ACC112 (cell line): ENCODE results near the gene ME3.
"Not testable (repeated sequence)": the region's sequence is repeated elsewhere in the genome, so short reads cannot be mapped to it uniquely, and the experiment has no call there.

Source experiments
- H2AFZ ChIP-seq: fragments of 200-600 bp; sonication (generic); one replicate; pipeline ENCODE4 v1.6.0; 2017; ENCODE audit warnings: antibody characterized with exemption, low read length; ENCODE audit not compliant: unreplicated experiment
- H3K27ac ChIP-seq: fragments of 200-600 bp; sonication (generic); 2 replicates; pipeline ENCODE4 v1.5.1; 2014; ENCODE audit warnings: low read depth, mild to moderate bottlenecking, antibody characterized with exemption, low read length, moderate library complexity
- H3K27me3 ChIP-seq: fragments of 200-600 bp; sonication (generic); 2 replicates; pipeline ENCODE4 v1.6.1; 2014; ENCODE audit warnings: mild to moderate bottlenecking, antibody characterized with exemption, low read length, moderate library complexity, mixed read lengths; ENCODE audit not compliant: insufficient read depth
- H3K36me3 ChIP-seq: fragments of 200-600 bp; sonication (generic); 2 replicates; pipeline ENCODE4 v1.6.1; 2016; ENCODE audit warnings: mild to moderate bottlenecking, antibody characterized with exemption, low read length, moderate library complexity, mixed read lengths; ENCODE audit not compliant: insufficient read depth
- H3K4me1 ChIP-seq: fragments of 200-600 bp; sonication (generic); one replicate; pipeline ENCODE4 v1.6.1; 2016; ENCODE audit warnings: low read length, mixed read lengths; ENCODE audit not compliant: insufficient read depth, unreplicated experiment, control insufficient read depth
- H3K4me3 ChIP-seq: fragments of 200-600 bp; sonication (generic); 2 replicates; pipeline ENCODE4 v1.5.1; 2014; ENCODE audit warnings: mild to moderate bottlenecking, low read depth, low read length
- H3K79me2 ChIP-seq: fragments of 200-600 bp; sonication (generic); one replicate; pipeline ENCODE4 v1.6.0; 2016; ENCODE audit warnings: low read length; ENCODE audit not compliant: control insufficient read depth, unreplicated experiment, insufficient read depth

The ME3 gene

DNA sequence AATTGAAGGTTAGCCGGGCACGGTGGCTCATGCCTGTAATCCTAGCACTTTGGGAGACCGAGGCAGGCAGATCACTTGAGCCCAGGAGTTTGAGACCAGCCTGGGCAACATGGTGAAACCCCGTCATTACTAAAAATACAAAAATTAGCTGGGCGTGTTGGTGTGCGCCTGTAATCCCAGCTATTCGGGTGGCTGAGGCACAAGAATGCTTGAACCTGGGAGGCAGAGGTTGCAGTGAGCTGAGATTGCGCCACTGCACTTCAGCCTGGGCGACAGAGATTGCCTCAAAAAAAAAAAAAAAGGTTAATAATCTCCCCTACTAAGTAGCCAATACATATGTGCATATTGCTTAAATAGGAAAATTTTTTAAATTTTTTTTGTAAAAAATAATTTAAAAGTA is 255.5 kb downstream of the ME3 start:
- H3K27ac ChIP-seq, H2AFZ ChIP-seq, H3K79me2 ChIP-seq, H3K36me3 ChIP-seq, H3K27me3 ChIP-seq, H3K4me3 ChIP-seq: not testable (repeated sequence)
- H3K4me1 ChIP-seq = peaks cover 15% of the 10 kb centered on the region

DNA sequence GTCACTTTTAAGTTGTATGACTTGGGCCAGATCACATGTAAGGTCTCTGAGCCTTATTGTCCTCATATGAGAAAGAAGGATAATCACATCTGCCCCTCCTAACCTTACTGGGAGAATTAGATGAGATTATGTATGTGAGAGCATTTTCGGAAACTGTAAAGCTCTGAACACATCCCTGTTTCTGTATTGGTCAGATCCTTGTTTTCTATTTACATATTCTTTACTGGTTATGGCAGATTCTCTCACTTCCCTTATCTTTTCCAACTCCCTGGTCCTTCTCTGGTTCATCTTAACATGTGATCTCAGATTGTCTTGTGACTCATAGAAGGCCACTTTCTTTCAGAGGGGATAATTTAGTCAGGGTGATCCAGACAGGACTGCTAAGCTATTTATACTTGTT is 255.9 kb downstream of the ME3 start:
- Histone ChIP-seq H2AFZ (no peak overlapping the region), H3K79me2 (no peaks in the 10 kb centered on the region), H3K4me3 (no peak overlapping the region), H3K4me1 (peaks cover 15% of the 10 kb centered on the region), H3K36me3 (no peaks in the 10 kb centered on the region), H3K27me3 (no peaks in the 10 kb centered on the region), H3K27ac (no peak overlapping the region)

DNA sequence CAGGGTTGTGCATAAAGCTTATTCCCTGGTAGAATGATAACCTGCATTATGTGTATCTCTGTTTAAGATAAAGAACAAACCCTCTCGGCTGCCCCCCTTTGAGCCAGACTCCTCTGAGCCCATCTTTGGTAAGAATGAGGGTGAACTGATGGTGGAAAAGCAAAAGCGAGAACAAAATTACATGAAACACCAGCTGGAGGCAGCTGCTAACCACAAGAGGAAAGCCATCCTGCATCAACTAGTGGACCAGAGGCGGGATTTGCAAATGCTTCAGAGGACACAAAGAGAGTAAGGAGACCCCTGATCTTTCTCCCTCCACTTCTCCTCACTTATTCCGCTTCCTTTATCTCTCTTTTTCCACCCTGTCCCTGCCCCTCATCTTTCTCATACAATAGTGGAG is 257.4 kb downstream of the ME3 start:
- Histone ChIP-seq H3K27ac (no peak overlapping the region), H3K27me3 (no peaks in the 10 kb centered on the region), H3K79me2 (no peaks in the 10 kb centered on the region), H3K4me1 (peaks cover 15% of the 10 kb centered on the region), H2AFZ (no peak overlapping the region), H3K4me3 (no peak overlapping the region), H3K36me3 (no peaks in the 10 kb centered on the region)

DNA sequence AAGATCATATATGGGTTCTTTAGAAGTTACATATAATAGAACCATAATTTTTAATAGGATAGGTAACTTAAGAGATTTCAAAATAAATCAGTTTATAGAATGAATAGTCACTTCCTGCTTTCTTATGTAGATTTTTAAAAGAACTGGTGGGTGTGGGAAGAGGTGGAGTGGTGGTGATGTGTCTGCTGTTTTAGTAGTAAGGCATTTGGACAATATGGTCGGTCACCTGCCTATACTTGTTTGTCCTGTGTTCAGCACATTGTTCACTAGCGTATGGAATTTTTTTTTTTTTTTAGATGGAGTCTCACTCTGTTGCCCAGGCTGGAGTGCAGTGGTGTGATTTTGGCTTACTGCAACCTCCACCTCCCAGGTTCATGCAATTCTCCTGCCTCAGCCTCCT is 258.4 kb downstream of the ME3 start:
- no peak overlapping the region for H3K4me3 ChIP-seq
- no peak overlapping the region for H3K27ac ChIP-seq
- no peak overlapping the region for H2AFZ ChIP-seq
- no peaks in the 10 kb centered on the region for H3K27me3 ChIP-seq
- H3K36me3 ChIP-seq = no peaks in the 10 kb centered on the region
- peaks cover 13% of the 10 kb centered on the region for H3K4me1 ChIP-seq
- H3K79me2 ChIP-seq = no peaks in the 10 kb centered on the region

DNA sequence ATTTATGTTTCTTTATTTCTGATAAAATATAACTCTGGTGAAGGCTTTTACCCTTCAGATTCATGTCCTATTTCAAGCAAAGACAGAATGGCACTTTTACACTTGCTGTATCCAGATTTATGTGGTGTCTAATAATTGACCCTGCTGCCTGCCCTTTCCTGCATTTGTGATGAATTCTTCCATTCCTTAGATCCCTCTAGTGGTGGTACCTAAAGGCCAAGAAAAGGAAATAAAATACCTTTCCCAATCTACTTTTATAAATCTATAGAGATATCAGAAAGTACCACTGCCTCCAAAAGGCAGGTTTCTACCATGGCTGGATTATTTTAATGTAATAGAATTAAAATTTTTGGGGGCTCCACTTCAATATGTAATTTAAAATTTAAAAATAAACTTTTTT is 263.6 kb downstream of the ME3 start:
- H3K4me1 ChIP-seq = no peaks in the 10 kb centered on the region

DNA sequence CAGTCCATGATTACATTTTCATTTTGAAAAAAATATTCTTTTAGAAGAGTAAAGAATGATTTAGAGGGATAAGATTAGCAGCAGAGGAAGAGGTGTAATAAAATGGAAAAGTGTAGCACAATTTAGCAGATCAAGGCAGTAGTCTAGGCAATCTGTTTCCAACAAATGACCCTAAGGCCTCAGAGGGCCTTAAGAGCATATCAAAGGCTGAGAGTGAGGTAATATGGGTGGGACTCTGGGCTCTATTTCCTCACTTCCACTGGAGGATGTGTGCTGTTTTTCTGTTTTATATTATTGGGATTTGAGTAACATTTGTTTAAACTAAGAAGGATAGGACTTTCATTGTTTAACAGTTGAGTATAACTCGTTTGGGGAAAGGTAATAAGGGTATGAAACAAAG is 269.0 kb downstream of the ME3 start:
- H3K4me1 ChIP-seq = no peaks in the 10 kb centered on the region
- H2AFZ ChIP-seq = no peak overlapping the region
- no peaks in the 10 kb centered on the region for H3K36me3 ChIP-seq
- no peak overlapping the region for H3K27ac ChIP-seq
- no peak overlapping the region for H3K4me3 ChIP-seq
- no peaks in the 10 kb centered on the region for H3K27me3 ChIP-seq
- H3K79me2 ChIP-seq = no peaks in the 10 kb centered on the region

More for the DNA sequence above, 263.6 kb downstream of the ME3 start:
- Histone ChIP-seq H3K4me3 (no peak overlapping the region), H3K36me3 (no peaks in the 10 kb centered on the region), H2AFZ (no peak overlapping the region), H3K27me3 (no peaks in the 10 kb centered on the region), H3K27ac (no peak overlapping the region), H3K79me2 (no peaks in the 10 kb centered on the region)

DNA sequence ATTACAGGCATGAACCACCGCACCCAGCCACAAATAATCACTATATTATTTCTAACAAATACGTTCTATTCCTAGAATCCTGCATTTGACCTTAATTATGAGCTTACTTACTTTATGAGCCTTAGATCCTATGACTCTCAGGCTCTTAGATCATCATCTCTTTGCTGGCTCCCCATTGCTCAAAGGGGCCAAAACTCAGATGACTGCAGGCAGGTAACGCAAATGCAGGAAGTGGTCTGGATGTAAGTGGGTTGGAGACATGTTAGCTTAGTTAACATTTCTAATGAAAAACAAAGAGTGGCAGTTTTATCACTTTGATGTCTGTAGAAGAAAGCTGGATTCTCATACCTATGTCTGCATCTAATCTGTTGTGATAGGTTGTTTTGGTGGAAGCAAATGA is 274.3 kb downstream of the ME3 start:
- no peak overlapping the region for H3K27ac ChIP-seq
- H3K4me3 ChIP-seq = no peak overlapping the region

DNA sequence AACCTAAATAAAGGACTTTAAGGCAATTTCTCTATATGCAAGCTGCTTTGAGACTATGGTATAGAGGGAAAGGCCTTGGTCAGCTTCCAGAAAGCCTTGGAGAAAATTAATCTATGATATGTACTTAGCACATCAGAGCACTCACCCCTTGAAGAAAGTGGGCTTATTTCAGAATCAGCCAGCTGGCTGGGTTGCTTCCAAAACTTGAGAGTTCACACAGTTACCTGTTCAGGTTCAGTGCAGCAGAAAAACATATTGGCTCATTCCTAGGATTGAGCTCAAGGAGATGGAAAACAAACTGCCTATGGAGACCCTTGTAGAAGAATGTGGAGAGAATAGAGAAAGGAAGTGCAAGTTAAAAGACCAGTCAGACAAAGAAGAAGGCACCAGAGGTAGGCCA is 275.1 kb downstream of the ME3 start:
- Histone ChIP-seq H3K27me3 (no peaks in the 10 kb centered on the region), H3K27ac (no peak overlapping the region), H3K36me3 (no peaks in the 10 kb centered on the region), H3K79me2 (no peaks in the 10 kb centered on the region), H3K4me3 (no peak overlapping the region), H3K4me1 (peaks cover 17% of the 10 kb centered on the region), H2AFZ (no peak overlapping the region)

More for the DNA sequence above, 274.3 kb downstream of the ME3 start:
- Histone ChIP-seq H2AFZ (no peak overlapping the region), H3K36me3 (no peaks in the 10 kb centered on the region), H3K79me2 (no peaks in the 10 kb centered on the region), H3K4me1 (peaks cover 17% of the 10 kb centered on the region), H3K27me3 (no peaks in the 10 kb centered on the region)

DNA sequence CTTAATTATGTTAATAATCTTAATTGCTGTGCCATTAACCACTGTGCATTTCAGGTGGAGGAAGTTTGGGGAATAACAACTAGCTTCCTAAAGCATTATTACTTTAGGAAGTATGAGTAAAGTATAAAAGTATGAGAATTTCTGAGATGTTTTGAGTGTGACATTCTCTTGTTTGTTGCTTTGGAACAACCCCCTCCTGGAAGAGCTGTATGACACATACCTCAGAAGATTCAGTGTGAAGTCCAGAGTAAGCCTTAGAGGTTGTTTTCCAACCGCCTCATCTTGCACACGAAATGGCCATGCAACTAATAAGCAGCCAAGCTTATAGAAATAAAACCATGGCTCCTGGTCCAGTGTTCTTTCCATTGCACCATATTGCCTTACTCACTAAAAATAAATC is 276.0 kb downstream of the ME3 start:
- H3K27ac ChIP-seq = no peak overlapping the region
- H3K4me3 ChIP-seq = no peak overlapping the region

DNA sequence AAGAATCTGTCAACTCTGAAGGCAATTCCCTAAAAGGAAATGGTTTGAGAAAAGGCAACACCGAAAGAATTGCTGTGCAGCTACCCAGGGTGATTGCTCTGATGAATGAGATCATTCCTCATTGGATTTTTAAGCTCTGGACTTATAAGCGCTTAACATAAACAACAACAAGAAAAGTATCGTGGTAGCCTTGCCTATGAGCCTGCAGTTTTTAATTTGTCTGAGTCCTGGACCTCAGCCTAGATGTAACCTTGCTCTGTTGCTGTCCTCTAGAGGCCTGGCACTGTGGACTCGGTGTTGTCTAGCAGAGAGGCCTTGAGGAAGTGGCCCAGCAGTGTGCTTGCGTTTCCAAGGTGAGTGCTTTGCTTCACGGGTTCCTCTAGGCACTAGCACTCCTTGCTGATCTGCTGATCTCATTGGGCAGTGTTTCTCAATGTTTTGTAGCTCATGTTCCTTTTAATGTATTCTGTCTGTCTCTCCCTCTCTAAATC is 277.3 kb downstream of the ME3 start:
- H3K79me2 ChIP-seq = no peaks in the 10 kb centered on the region
- no peak overlapping the region for H3K27ac ChIP-seq
- H3K4me3 ChIP-seq = no peak overlapping the region
- H2AFZ ChIP-seq = peak overlapping the region; percentile 6
- no peaks in the 10 kb centered on the region for H3K36me3 ChIP-seq
- peaks cover 17% of the 10 kb centered on the region for H3K4me1 ChIP-seq
- H3K27me3 ChIP-seq = no peaks in the 10 kb centered on the region

More for the DNA sequence above, 276.0 kb downstream of the ME3 start:
- Histone ChIP-seq H3K4me1 (peaks cover 17% of the 10 kb centered on the region), H3K36me3 (no peaks in the 10 kb centered on the region), H2AFZ (no peak overlapping the region), H3K79me2 (no peaks in the 10 kb centered on the region), H3K27me3 (no peaks in the 10 kb centered on the region)
